MV-4-11 (cell line): Measurements from ENCODE around the gene MUC5AC.
"Not testable (repeated sequence)": the region's sequence is repeated elsewhere in the genome, so short reads cannot be mapped to it uniquely, and the experiment has no call there.

ENCODE experiments used
- DNase-seq: peaks from one replicate; lab custom pipeline; 2025; lab: John Stamatoyannopoulos, UW

MUC5AC gene

GRCh38 chr11:1177771-1178090 is 20.0 kb downstream of the MUC5AC start:
- DNase-seq, result no peak

- no peak for DNase-seq
These were observed 20.6 kb downstream of the MUC5AC start for GRCh38 chr11:1178201-1178885.

- no peak for DNase-seq
These were observed 21.2 kb downstream of the MUC5AC start for GRCh38 chr11:1178906-1179305.

- no peak for DNase-seq
These were observed 21.9 kb downstream of the MUC5AC start for GRCh38 chr11:1179641-1180040.

GRCh38 chr11:1180171-1180570 is 22.4 kb downstream of the MUC5AC start:
- no peak for DNase-seq

GRCh38 chr11:1180947-1181391 is 23.2 kb downstream of the MUC5AC start:
- DNase-seq, result no peak

- no peak for DNase-seq
These were observed 23.7 kb downstream of the MUC5AC start for GRCh38 chr11:1181420-1181819.

- DNase-seq, result peak; percentile 16
These were observed 24.2 kb downstream of the MUC5AC start for GRCh38 chr11:1181853-1182535.

GRCh38 chr11:1184139-1184538 is 26.4 kb downstream of the MUC5AC start:
- DNase-seq, result not testable (repeated sequence)

- not testable (repeated sequence) for DNase-seq
These were observed 30.8 kb downstream of the MUC5AC start for GRCh38 chr11:1188451-1189130.

GRCh38 chr11:1189816-1190215 is 32.1 kb downstream of the MUC5AC start:
- not testable (repeated sequence) for DNase-seq

GRCh38 chr11:1191786-1192470 is 34.2 kb downstream of the MUC5AC start:
- not testable (repeated sequence) for DNase-seq

GRCh38 chr11:1192741-1193325 is 35.1 kb downstream of the MUC5AC start:
- no peak for DNase-seq

- DNase-seq, result no peak
These were observed 35.8 kb downstream of the MUC5AC start for GRCh38 chr11:1193326-1194230.

- no peak for DNase-seq
These were observed 36.7 kb downstream of the MUC5AC start for GRCh38 chr11:1194231-1194976.

GRCh38 chr11:1194977-1195681 is 37.4 kb downstream of the MUC5AC start:
- no peak for DNase-seq

- no peak for DNase-seq
These were observed 38.1 kb downstream of the MUC5AC start for GRCh38 chr11:1195682-1196515.

- no peak for DNase-seq
These were observed 39.0 kb downstream of the MUC5AC start for GRCh38 chr11:1196516-1197391.
